Measurements from ENCODE around the gene USP46.

The USP46 gene

DNA sequence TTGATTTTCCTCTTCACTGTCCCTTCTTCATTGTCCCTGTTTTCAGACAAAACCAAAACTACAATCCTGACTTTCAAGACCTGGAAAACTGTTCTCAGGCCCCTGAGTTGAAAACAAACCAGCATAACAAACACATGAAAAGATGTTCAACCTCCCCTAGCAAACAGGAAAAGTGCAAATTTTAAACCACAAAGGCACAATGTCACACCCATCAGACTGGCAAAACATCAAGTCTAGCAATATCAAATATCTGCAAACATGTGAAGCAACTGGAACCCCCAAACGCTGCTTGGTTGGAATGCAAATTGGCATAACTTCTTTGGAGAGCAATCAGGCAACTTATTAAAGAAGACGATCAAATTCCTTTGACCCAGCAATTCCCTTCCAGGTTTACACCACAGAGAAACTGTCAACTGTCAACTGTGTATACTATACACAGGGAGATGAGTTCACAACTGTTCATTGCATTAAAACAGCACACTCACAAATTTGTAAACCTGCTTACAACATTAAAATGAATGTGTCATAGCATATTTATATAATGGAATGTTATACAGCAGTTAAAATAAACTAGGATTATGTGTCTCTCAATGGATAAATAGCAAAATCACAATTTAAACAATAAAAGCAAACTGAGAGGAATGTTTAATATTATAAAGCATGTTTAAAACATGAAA, 7.0 kb downstream of the USP46 start:
- DNase-seq = no peak

GRCh38 chr4:52648836-52649235, 10.3 kb downstream of the USP46 start:
- DNase-seq = no peak

GRCh38 chr4:52646741-52647140, 12.4 kb downstream of the USP46 start:
- DNase-seq = no peak

GRCh38 chr4:52646096-52646495, 13.0 kb downstream of the USP46 start:
- no peak for DNase-seq

GRCh38 chr4:52645300-52645699, 13.8 kb downstream of the USP46 start:
- no peak for DNase-seq

DNA sequence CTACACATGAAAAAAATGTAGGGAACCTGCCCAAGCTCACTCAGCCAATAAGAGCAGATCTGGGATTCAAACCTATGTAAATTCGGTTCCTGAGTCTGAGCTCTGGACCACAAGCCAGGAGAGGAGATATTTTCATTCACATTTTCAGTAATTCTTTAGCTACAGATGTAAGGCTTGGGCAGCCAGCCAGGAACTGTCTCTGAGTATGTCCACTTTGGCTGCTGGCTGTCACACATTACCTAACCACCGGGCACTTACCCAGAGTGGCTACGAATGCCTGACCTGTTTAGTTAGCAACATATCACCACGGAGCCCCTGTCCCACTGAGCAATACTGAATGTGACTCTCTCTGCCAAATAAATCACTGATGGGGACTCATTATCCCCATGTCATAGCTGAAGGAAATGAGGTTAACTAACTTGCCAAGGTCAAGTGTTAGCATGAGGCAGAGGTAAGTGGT, 15.3 kb downstream of the USP46 start:
- DNase-seq = no peak

DNA sequence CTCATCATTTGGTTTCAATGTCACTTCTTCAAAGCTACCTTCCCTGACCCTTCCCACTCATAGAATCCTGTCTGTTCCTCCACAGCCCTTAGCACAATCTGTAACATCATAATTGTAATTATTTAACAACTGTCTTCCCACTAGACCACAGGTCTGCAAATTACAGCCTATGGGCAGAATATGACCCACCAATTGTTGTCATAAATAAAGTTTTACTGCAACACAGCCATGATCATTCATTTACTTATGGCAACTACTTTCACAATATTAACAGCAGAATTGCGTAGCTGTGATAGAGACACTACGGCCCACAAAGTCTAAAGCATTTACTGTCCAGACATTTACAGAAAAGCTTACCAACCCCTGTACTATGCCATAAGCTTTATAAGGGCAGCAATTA, 15.9 kb downstream of the USP46 start:
- DNase-seq = no peak

- peak; percentile 9 for DNase-seq
Observed at GRCh38 chr4:52641854-52642563, 17.1 kb downstream of the USP46 start.

- DNase-seq = no peak
Observed at GRCh38 chr4:52640808-52641565, 18.1 kb downstream of the USP46 start.

GRCh38 chr4:52638717-52639116, 20.4 kb downstream of the USP46 start:
- DNase-seq = no peak

DNA sequence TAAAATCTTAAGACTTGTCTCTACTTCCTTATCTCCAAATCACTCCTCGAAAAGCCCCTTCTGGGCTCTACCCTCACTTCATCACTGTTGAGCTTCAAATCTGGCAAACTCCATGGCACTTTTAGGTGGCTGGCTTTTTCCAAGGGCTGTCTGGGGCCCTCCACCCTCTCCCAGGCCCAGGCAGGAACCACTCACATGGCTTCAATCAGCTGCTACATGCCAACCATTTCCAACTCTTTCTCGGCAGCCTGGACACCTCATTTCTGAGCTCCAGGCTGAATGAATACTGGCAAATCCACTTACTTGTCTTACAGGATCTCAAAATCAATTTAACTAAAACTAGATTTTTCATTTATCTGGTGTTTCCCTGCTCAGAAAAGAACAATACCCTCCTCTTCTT, 22.0 kb downstream of the USP46 start:
- DNase-seq = no peak

DNA sequence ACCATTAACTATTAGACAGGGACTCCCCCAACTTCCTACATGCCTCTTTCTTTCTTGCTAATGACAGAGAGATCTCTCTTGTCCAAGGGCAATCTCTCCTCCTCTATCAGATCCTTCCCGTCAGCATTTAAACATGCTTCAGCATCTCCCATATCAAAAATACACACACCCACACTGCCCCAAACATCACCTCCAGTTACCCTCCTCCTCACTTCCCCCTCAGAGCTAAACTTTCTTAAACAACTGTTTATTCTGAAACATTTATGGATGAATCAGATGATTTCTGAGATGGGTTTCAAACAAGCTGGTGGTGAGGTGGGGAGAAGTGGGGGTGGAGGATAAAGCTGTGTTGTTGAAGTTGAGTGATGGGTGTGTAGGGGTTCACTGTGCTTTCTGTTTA, 23.5 kb downstream of the USP46 start:
- DNase-seq = no peak

- DNase-seq = no peak
Observed at GRCh38 chr4:52635130-52635529, 24.0 kb downstream of the USP46 start.

DNA sequence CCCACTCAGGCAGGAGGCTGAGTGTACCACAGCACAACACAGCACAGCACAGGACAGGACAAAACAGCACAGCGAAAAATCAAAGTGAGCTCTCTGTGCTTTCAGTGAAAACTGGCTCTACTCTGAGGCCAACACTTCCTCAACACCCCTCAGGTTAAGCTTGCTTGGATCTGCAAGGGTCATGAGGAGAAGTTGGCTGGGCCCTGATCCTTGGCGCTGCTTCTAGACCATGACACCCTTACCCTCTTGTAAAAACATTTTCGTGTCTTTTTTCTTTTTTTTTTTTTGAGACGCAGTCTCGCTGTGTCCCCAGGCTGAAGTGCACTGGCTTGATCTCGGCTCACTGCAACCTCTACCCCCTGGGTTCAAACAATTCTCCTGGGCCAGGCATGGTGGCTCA, 25.3 kb downstream of the USP46 start:
- DNase-seq = no peak

GRCh38 chr4:52628974-52629373, 30.1 kb downstream of the USP46 start:
- no peak for DNase-seq

DNA sequence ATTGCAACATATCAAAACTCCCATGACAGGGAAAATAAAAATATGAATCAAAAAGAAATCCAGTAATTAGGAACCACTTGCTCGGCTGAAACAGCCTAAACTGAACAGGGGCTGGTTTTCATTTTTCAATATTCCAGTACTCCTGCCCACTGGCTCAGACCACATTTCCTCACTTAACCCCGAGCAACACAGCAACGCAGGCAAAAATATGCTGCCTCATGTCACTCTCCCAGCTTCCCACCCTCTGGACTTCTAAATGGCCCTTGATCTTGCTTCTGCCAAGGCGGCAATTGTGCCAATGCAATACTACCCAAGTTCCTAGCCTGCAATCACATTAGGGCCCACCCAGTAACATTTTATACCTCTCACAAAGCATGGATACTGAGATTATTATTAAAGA, 30.6 kb downstream of the USP46 start:
- no peak for DNase-seq

GRCh38 chr4:52627876-52628275, 31.2 kb downstream of the USP46 start:
- no peak for DNase-seq

GRCh38 chr4:52625216-52625615, 33.9 kb downstream of the USP46 start:
- DNase-seq = no peak

GRCh38 chr4:52622564-52622963, 36.5 kb downstream of the USP46 start:
- no peak for DNase-seq

DNA sequence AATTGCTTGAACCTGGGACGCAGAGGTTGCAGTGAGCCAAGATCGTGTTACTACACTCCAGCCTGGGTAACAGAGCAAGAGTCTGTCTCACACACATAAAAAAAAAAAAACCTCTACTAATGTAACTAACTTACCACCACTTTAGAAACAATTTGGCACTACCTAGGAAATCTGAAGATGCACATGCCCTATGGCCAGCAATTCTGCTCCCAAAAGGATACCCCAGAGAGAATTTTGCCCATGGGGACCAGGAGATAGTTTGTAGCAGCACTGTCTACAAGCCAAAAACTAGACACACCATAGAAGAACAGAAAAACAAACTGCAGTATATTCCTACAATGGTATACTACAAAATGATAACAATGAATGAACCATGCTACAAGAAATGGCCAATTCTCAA, 37.5 kb downstream of the USP46 start:
- DNase-seq = no peak

DNA sequence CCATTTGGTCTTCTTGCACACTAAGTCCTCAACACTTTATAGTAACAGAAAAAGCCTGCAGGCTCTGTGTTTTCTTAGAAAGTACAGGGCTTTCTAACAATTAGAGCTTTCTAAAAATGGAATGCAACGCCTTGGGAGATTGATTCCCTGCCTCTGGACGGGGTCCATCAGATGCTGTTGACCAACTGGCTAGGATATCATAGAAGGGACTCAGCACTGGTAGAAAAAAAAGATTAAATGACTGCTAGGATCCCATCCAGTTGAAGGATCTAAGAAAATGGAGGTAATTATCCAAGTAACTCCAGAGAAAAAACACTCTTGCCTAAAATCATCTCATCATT, 39.5 kb downstream of the USP46 start:
- DNase-seq = no peak

GRCh38 chr4:52618795-52619590, 40.1 kb downstream of the USP46 start:
- DNase-seq = no peak

DNA sequence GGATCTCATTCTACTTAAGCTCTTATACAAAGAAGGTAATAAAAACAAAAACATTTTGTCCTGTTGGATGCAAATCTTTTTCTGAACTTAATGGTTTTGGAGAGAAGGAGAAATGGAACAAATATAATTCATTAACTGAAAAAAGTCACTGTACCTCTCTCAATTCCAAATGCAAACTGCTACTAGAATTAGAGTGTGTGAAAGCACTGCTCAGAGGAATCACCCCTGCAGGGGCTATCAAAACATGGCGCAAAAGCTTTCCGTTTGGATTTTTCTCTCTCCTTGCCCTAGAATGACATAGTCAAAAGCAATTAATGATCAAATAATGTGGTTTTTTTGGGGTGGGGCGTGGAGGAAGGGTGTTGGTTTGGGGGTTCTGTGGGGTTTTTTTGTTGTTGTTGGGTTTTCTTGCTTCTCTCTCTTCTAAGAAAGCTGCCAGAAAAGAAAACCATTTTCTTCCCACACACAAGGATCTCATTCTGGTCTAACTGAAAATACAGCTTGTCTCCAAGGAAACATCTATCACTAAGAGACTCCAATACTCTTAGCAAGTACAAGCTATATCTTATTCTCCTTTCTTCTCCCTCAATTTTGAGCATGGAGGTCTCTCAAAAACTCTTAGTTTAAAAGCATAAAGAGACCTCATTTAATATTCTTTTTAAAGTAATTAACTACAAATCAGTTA, 41.6 kb downstream of the USP46 start:
- no peak for DNase-seq
